GM21367 (cell line): ENCODE measurements around the gene RPL18A.

ENCODE experiments used
- ATAC-seq: cut with Tn5 transposase; IDR thresholded peaks from one replicate; pipeline ENCODE4 v1.9.1; 2021; ENCODE audit not compliant: unreplicated experiment

The RPL18A gene

GRCh38 chr19:17841810-17842662 lies 17.7 kb upstream of the RPL18A start:
- no peak for ATAC-seq

- ATAC-seq: no peak
These were observed 16.9 kb upstream of the RPL18A start for GRCh38 chr19:17842663-17843291.

- ATAC-seq: no peak
These were observed 16.4 kb upstream of the RPL18A start for GRCh38 chr19:17843292-17843827.

GRCh38 chr19:17843908-17844490 lies 15.7 kb upstream of the RPL18A start:
- no peak for ATAC-seq

GRCh38 chr19:17846146-17846545 lies 13.6 kb upstream of the RPL18A start:
- no peak for ATAC-seq

- no peak for ATAC-seq
These were observed 12.0 kb upstream of the RPL18A start, which contains the start of gene JAK3 for GRCh38 chr19:17847538-17848366. JAK3 (minus strand) TSS chr19:17847982; CDS start chr19:17844417, 3,565 bp downstream.

- no peak for ATAC-seq
These were observed 11.0 kb upstream of the RPL18A start for GRCh38 chr19:17848595-17849292.

GRCh38 chr19:17854061-17854460 lies 5.6 kb upstream of the RPL18A start:
- no peak for ATAC-seq

- no peak for ATAC-seq
These were observed 4.2 kb upstream of the RPL18A start for GRCh38 chr19:17855280-17856152.

GRCh38 chr19:17860331-17860992 lies 752 bp downstream of the RPL18A start:
- ATAC-seq: no peak

- ATAC-seq: no peak
These were observed 1.3 kb downstream of the RPL18A start for GRCh38 chr19:17860993-17861360.

- no peak for ATAC-seq
These were observed 2.1 kb downstream of the RPL18A start for GRCh38 chr19:17861542-17862402.

- no peak for ATAC-seq
These were observed 3.2 kb downstream of the RPL18A start for GRCh38 chr19:17862711-17863519.

- ATAC-seq: no peak
These were observed 3.9 kb downstream of the RPL18A start for GRCh38 chr19:17863520-17864182.

GRCh38 chr19:17865364-17866311 lies 5.9 kb downstream of the RPL18A start:
- ATAC-seq: no peak
